ENCODE measurements around the gene PPP1R10. TPM values are rescaled to one million over a fixed set of nuclear protein-coding genes. Genes with fewer than 3 reads are reported as not detected.
A peak's percentile ranks its signal among the peaks of the same experiment; 100 is the strongest.

PPP1R10 gene
- total and polyA plus RNA-seq, 2 of the 13 experiments (the other 11 are each of a cell fraction or from before 2014, with no cell fraction given), result 26.3 to 38.4 TPM

DNA sequence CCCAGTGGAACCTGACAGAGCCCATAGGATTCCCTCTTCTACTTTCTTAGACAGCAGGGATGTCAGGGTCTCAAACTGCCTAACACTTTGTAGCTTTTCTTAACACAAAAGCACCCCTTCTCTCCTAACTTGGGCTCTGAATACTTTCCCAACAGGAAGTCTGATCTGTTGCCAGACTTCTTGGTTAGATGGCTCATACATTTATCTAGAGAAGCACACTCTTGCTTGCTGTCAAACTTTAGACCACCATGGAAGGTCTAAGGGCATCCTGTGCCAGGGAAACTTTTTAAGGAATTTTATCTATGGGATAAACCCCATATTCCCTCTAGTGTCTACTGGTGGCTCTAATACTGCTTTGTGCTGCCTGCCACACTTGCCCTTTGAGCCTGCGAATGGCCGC is 26.6 kb upstream of the PPP1R10 start:
- no peak for TF ChIP-seq EHMT2 (IDR thresholded peaks at IDR 0.05; ENCODE audit: borderline replicate concordance, low read depth, low read length)
- no peak for TF ChIP-seq TGIF2 (CRISPR knock-in tag; IDR thresholded peaks at IDR 0.05)
- no peak for TF ChIP-seq ZFP91 (CRISPR knock-in tag; IDR thresholded peaks at IDR 0.05; ENCODE audit: borderline replicate concordance)
- intact Hi-C loops (cut with micrococcal nuclease; ENCODE audit: unreplicated experiment) (no loop called here), in situ Hi-C loops (cut with HindIII; ENCODE audit: extremely low pct_ligation_motif_present, low pct_unique_long_range_greater_than_20kb) (no loop called here)
- Histone ChIP-seq H3K4me3 (replicated peaks in 1 of 3; ENCODE audit: insufficient read depth in 1 of 3, low read depth in 2 of 3, low read length in 3 of 3) (no peak overlapping the region), H3K4me1 (ENCODE audit: insufficient read depth, low read length) (peaks cover 45% of the 10 kb centered on the region), H3K9ac (ENCODE audit: insufficient read depth, low read depth, low read length) (no peak overlapping the region), H3K36me3 (replicated peaks in 1 of 2; ENCODE audit: control insufficient read depth in 1 of 2, insufficient read depth in 2 of 2, low read length in 2 of 2) (peaks cover 14 to 50% of the 10 kb centered on the region in 2 experiments; a peak in 4 of 5 replicates), H3K27me3 (ENCODE audit: control insufficient read depth in 1 of 2, insufficient read depth in 2 of 2, low read length in 2 of 2) (no peaks in the 10 kb centered on the region; a peak in 1 of 5 replicates), H3K9me3 (ENCODE audit: low read length) (no peaks in the 10 kb centered on the region), H3K27ac (ENCODE audit: extremely low read length, insufficient read depth, low read length) (peak overlapping the region; percentile 31), H4K20me1 (ENCODE audit: insufficient read depth, low read length) (no peaks in the 10 kb centered on the region), H2AFZ (ENCODE audit: low read length) (no peak overlapping the region), H3K79me2 (ENCODE audit: insufficient read depth, low read length) (peaks cover 13% of the 10 kb centered on the region), H3K4me2 (ENCODE audit: low read depth, low read length) (no peak overlapping the region)
- DNase-seq (ENCODE audit: low spot score) (no peak), FAIRE-seq (no peak), ATAC-seq (no peak)
- CTCF ChIA-PET (ENCODE audit: low intra/inter-chr PET ratio, low total read pairs), result no interaction called here
- POLR2A ChIA-PET, result interaction anchor here (1.1 to 2.5 kb wide), 3 partner anchors 12 to 74 kb away, joined by 3 to 13 read pairs (median 3); partner anchors contain the start of gene MDC1
- WGBS (ENCODE audit: low lambda C conversion rate), result 90% methylated on average over 2 of the region's 2 CpGs
- BruUV-seq (replicated peaks), result no TSS peak

DNA sequence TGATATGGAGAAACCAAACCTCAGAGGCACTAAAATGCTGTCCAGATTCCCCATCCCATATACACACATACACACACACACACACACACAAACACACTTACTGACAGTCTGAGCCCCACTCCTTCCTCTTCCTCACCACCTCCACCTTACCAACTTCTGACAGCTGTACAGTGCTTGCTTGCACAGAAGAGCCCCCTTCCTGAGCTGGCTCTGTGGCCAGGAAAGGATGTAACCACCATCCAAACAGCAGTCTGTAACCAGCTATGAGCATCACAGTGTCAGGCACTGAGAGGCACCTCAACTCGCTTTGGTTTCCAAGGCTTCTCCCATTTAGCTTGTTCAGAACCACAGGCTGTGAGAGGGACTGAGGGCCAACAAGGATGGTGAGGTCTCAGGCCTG is 24.0 kb upstream of the PPP1R10 start:
- H3K79me2 ChIP-seq (ENCODE audit: insufficient read depth, low read length), result peaks cover 4% of the 10 kb centered on the region
- no peak for FAIRE-seq
- no peak overlapping the region for H2AFZ ChIP-seq (ENCODE audit: low read length)
- no peak overlapping the region for H3K4me3 ChIP-seq (replicated peaks in 1 of 3; ENCODE audit: insufficient read depth in 1 of 3, low read depth in 2 of 3, low read length in 3 of 3)
- WGBS (ENCODE audit: low lambda C conversion rate), result 100% methylated on average over 1 of the region's 1 CpG
- ChIA-PET POLR2A (interaction anchor here (1.0 to 1.8 kb wide), 7 partner anchors 9 to 31 kb away, joined by 4 to 16 read pairs (median 4); partner anchors contain the start of genes DHX16, MRPS18B and PPP1R10), CTCF (ENCODE audit: low intra/inter-chr PET ratio, low total read pairs) (no interaction called here)
- intact Hi-C loops (cut with micrococcal nuclease; ENCODE audit: unreplicated experiment), result no loop called here
- DNase-seq (ENCODE audit: low spot score), result no peak
- no peaks in the 10 kb centered on the region for H3K27me3 ChIP-seq (ENCODE audit: control insufficient read depth in 1 of 2, insufficient read depth in 2 of 2, low read length in 2 of 2)
- BruUV-seq (replicated peaks), result no TSS peak
- ATAC-seq, result no peak; the same call in 2 of the 3 replicates
- in situ Hi-C loops (cut with HindIII; ENCODE audit: extremely low pct_ligation_motif_present, low pct_unique_long_range_greater_than_20kb), result no loop called here
- H3K36me3 ChIP-seq (replicated peaks in 1 of 2; ENCODE audit: control insufficient read depth in 1 of 2, insufficient read depth in 2 of 2, low read length in 2 of 2), result peaks cover 15 to 54% of the 10 kb centered on the region in 2 experiments
- H3K4me2 ChIP-seq (ENCODE audit: low read depth, low read length), result no peak overlapping the region
- H3K9me3 ChIP-seq (ENCODE audit: low read length), result no peaks in the 10 kb centered on the region
- no peaks in the 10 kb centered on the region for H4K20me1 ChIP-seq (ENCODE audit: insufficient read depth, low read length)
- peaks cover 35% of the 10 kb centered on the region for H3K4me1 ChIP-seq (ENCODE audit: insufficient read depth, low read length)
- H3K27ac ChIP-seq (ENCODE audit: extremely low read length, insufficient read depth, low read length), result peak overlapping the region; percentile 3
- H3K9ac ChIP-seq (ENCODE audit: insufficient read depth, low read depth, low read length), result no peak overlapping the region
- no peak for TF ChIP-seq SMAD9 (CRISPR knock-in tag; IDR thresholded peaks at IDR 0.05)
- TF ChIP-seq EEA1 (CRISPR knock-in tag; IDR thresholded peaks at IDR 0.05; ENCODE audit: borderline replicate concordance), result no peak
- no peak for TF ChIP-seq USF2 (IDR thresholded peaks at IDR 0.05; ENCODE audit: low read depth, low read length)
- no peak for TF ChIP-seq USF2 (CRISPR knock-in tag; IDR thresholded peaks at IDR 0.05; ENCODE audit: borderline replicate concordance)
- TF ChIP-seq ZNF205 (CRISPR knock-in tag; IDR thresholded peaks at IDR 0.05), result no peak
- no peak for TF ChIP-seq NR2F6 (IDR thresholded peaks at IDR 0.05)
- TF ChIP-seq NR2F6 (CRISPR knock-in tag; IDR thresholded peaks at IDR 0.05), result no peak
- TF ChIP-seq, protein P1, sequence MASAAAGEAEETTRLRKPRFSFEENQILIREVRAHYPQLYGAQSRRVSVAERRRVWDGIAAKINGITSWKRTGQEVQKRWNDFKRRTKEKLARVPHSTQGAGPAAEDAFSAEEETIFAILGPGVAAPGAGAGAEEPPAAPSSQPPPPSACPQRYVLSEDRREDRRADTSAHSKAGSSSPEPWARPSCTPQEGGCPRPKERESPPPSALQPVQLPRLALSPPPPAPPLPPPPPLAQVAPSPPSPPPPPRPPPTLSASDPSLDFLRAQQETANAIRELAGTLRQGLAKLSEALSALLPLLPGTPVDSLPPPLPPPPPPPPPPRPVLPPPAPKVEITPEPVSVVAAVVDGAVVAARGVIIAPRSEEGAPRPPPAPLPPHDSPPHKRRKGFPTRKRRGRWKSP (CRISPR knock-in tag; IDR thresholded peaks at IDR 0.05), result no peak
